H1 (cell line): ENCODE measurements around the gene EID1.

Experiments used
- ASH2L ChIP-seq: fragments of 200-600, 300-600 bp; sonication (generic); IDR thresholded peaks from one replicate; pipeline ENCODE4 v1.7.1; 2017; ENCODE audit warnings: low read length
- BRCA1 ChIP-seq: IDR thresholded peaks from 2 replicates; pipeline ENCODE4 v1.6.1; 2012; ENCODE audit warnings: low read depth, low read length, improper control_type of control experiment
- CEBPB ChIP-seq: IDR thresholded peaks from 2 replicates; pipeline ENCODE4 v1.6.1; 2012; ENCODE audit warnings: low read depth, low read length
- CHD1 ChIP-seq: IDR thresholded peaks from 2 replicates; pipeline ENCODE4 v1.6.1; 2012; ENCODE audit warnings: low read depth, low read length, improper control_type of control experiment
- CREB1 ChIP-seq: IDR thresholded peaks from 2 replicates; pipeline ENCODE4 v1.6.1; 2012; ENCODE audit warnings: inconsistent platforms
- CTCF ChIP-seq, 3 experiments: IDR thresholded peaks; 1 replicate in 2 of 3; 2 replicates in 1 of 3; pipeline versions ENCODE4 v1.5.1 to v1.6.1; 2011; ENCODE audit warnings: low read length in 3 of 3, mild to moderate bottlenecking in 3 of 3, inconsistent platforms in 2 of 3, low read depth in 1 of 3, moderate library complexity in 1 of 3; ENCODE audit not compliant: insufficient read depth in 1 of 3; ENCODE audit errors: control extremely low read depth in 1 of 3
- EP300 ChIP-seq, 2 experiments: IDR thresholded peaks; 1 replicate in 1 of 2; 2 replicates in 1 of 2; pipeline ENCODE4 v1.6.1; 2011 to 2012; ENCODE audit warnings: low read depth in 2 of 2, low read length in 2 of 2, mild to moderate bottlenecking in 2 of 2, borderline replicate concordance in 1 of 2, inconsistent platforms in 1 of 2, moderate library complexity in 1 of 2
- POLR2A ChIP-seq, 2 experiments: IDR thresholded peaks; 1 replicate in 1 of 2; 2 replicates in 1 of 2; pipeline ENCODE4 v1.6.1; 2011; ENCODE audit warnings: low read depth in 2 of 2, low read length in 2 of 2, mild to moderate bottlenecking in 2 of 2; ENCODE audit errors: control extremely low read depth in 1 of 2
- RFX5 ChIP-seq: IDR thresholded peaks from 2 replicates; pipeline ENCODE4 v1.6.1; 2011; ENCODE audit warnings: low read depth, low read length, improper control_type of control experiment, borderline replicate concordance

GRCh38 chr15:48904758-48905157, 26.8 kb downstream of the EID1 start:
- TF ChIP-seq CHD1 (no peak), POLR2A (IDR thresholded peaks at IDR 0.05; ENCODE audit: control extremely low read depth in 1 of 2, low read depth in 2 of 2, low read length in 2 of 2) (no peak), BRCA1 (no peak), CEBPB (no peak), RFX5 (no peak), CTCF (IDR thresholded peaks at IDR 0.05; ENCODE audit: control extremely low read depth in 1 of 3, insufficient read depth in 1 of 3, low read depth in 1 of 3, low read length in 3 of 3) (no peak), EP300 (IDR thresholded peaks at IDR 0.05; ENCODE audit: borderline replicate concordance in 1 of 2, low read depth in 2 of 2, low read length in 2 of 2) (no peak), ASH2L (no peak), CREB1 (no peak)
